Vagina (tissue), 2 donors: Measurements from ENCODE around the gene EMSY. TPM values are rescaled to one million over a fixed set of nuclear protein-coding genes. Genes with fewer than 3 reads are reported as not detected.

ENCODE experiments used
- DNase-seq, 2 donors: peaks; one replicate each; pipeline ENCODE4 v3.0.0-alpha.2; 2017; ENCODE audit errors: extremely low spot score in 2 of 2
- H3K27ac ChIP-seq: fragments of 200-600 bp; sonication (generic); one replicate; pipeline ENCODE4 v1.5.1; 2019
- H3K27me3 ChIP-seq: fragments of 200-600 bp; sonication (generic); one replicate; pipeline ENCODE4 v1.5.1; 2019
- H3K36me3 ChIP-seq, 2 donors: fragments of 200-600 bp; sonication (generic); one replicate each; pipeline ENCODE4 v1.5.1; 2017 to 2019
- H3K4me1 ChIP-seq: fragments of 200-600 bp; sonication (generic); one replicate; pipeline ENCODE4 v1.5.1; 2019
- H3K4me3 ChIP-seq, 2 donors: fragments of 200-600 bp; sonication (generic); 1 replicate in 1 of 2; 2 replicates in 1 of 2; pipeline ENCODE4 v1.5.1; 2016 to 2019
- H3K9me3 ChIP-seq: fragments of 200-600 bp; sonication (generic); one replicate; pipeline ENCODE4 v1.5.1; 2019
- CTCF ChIP-seq, 3 experiments: fragments of 450-650 bp in 2 of 3; fragments of 200-600 bp in 1 of 3; sonication (generic) in 1 of 3; IDR thresholded peaks; one replicate each; pipeline ENCODE4 v1.5.1; 2017 to 2019; ENCODE audit warnings: antibody characterized with exemption in 3 of 3, mild to moderate bottlenecking in 2 of 3, moderate library complexity in 2 of 3
- POLR2A ChIP-seq, 2 donors: fragments of 450-650 bp; IDR thresholded peaks; one replicate each; pipeline ENCODE4 v1.6.1; 2017; ENCODE audit warnings: antibody characterized with exemption in 2 of 2, mild to moderate bottlenecking in 2 of 2, moderate library complexity in 2 of 2
- POLR2AphosphoS5 ChIP-seq, 2 donors: sonication (generic); formaldehyde crosslinking; IDR thresholded peaks; one replicate each; pipeline ENCODE4 v1.9.0; 2017; ENCODE audit warnings: antibody characterized with exemption in 2 of 2, mild to moderate bottlenecking in 2 of 2, low read depth in 1 of 2; ENCODE audit not compliant: insufficient read depth in 1 of 2
- intact Hi-C: fragments of 100-400 bp; cut with DNase I; formaldehyde crosslinking; loops from one replicate; pipeline ENCODE4 v1.15.1; 2023
- total RNA-seq: library from RNA; depleted of rRNA; stranded (reverse); fragments of >200 nt; gene quantifications from one replicate; pipeline ENCODE4 v1.2.3, GENCODE V29; 2016

Gene EMSY
- total RNA-seq, 1 donor from 2014 or later, result 31.2 TPM

GRCh38 chr11:76524919-76525318 lies 80.1 kb downstream of the EMSY start:
- H3K27me3 ChIP-seq, result no peaks in the 10 kb centered on the region
- no peaks in the 10 kb centered on the region for H3K9me3 ChIP-seq
- H3K36me3 ChIP-seq, result peaks cover 0 to 19% of the 10 kb centered on the region in 2 donors
- H3K4me1 ChIP-seq, result peaks cover 11% of the 10 kb centered on the region
- TF ChIP-seq POLR2AphosphoS5 (IDR thresholded peaks at IDR 0.05; ENCODE audit: insufficient read depth in 1 of 2, low read depth in 1 of 2) (no peak), CTCF (IDR thresholded peaks at IDR 0.05) (no peak), POLR2A (IDR thresholded peaks at IDR 0.05) (no peak)
- DNase-seq, result no peak
- H3K27ac ChIP-seq, result no peak overlapping the region
- no peak overlapping the region for H3K4me3 ChIP-seq
- intact Hi-C loops, result no loop called here

- intact Hi-C loops, result no loop called here
- Histone ChIP-seq H3K4me1 (peaks cover 11% of the 10 kb centered on the region), H3K4me3 (no peak overlapping the region), H3K27ac (no peak overlapping the region), H3K9me3 (no peaks in the 10 kb centered on the region), H3K27me3 (no peaks in the 10 kb centered on the region), H3K36me3 (peaks cover 0 to 20% of the 10 kb centered on the region in 2 donors)
- DNase-seq, result no peak
- no peak for TF ChIP-seq POLR2AphosphoS5 (IDR thresholded peaks at IDR 0.05; ENCODE audit: insufficient read depth in 1 of 2, low read depth in 1 of 2)
- TF ChIP-seq POLR2A (IDR thresholded peaks at IDR 0.05), result no peak
- no peak for TF ChIP-seq CTCF (IDR thresholded peaks at IDR 0.05)
These were observed 82.1 kb downstream of the EMSY start for GRCh38 chr11:76526878-76527277.

GRCh38 chr11:76542436-76542835 lies 97.6 kb downstream of the EMSY start:
- DNase-seq, result no peak
- Histone ChIP-seq H3K4me3 (no peak overlapping the region), H3K27ac (no peak overlapping the region), H3K27me3 (no peaks in the 10 kb centered on the region), H3K36me3 (peaks cover 0 to 66% of the 10 kb centered on the region in 2 donors), H3K4me1 (no peaks in the 10 kb centered on the region), H3K9me3 (no peaks in the 10 kb centered on the region)
- intact Hi-C loops, result no loop called here
- TF ChIP-seq POLR2A (IDR thresholded peaks at IDR 0.05) (no peak), POLR2AphosphoS5 (IDR thresholded peaks at IDR 0.05; ENCODE audit: insufficient read depth in 1 of 2, low read depth in 1 of 2) (no peak), CTCF (IDR thresholded peaks at IDR 0.05) (no peak)

- H3K4me3 ChIP-seq, result no peak overlapping the region
- intact Hi-C loops, result no loop called here
These were observed 98.3 kb downstream of the EMSY start for GRCh38 chr11:76543006-76543703.

More at GRCh38 chr11:76543006-76543703, 98.3 kb downstream of the EMSY start:
- Histone ChIP-seq H3K9me3 (no peaks in the 10 kb centered on the region), H3K27ac (no peak overlapping the region), H3K27me3 (no peaks in the 10 kb centered on the region), H3K36me3 (peaks cover 0 to 58% of the 10 kb centered on the region in 2 donors), H3K4me1 (no peaks in the 10 kb centered on the region)
- no peak for TF ChIP-seq POLR2AphosphoS5 (IDR thresholded peaks at IDR 0.05; ENCODE audit: insufficient read depth in 1 of 2, low read depth in 1 of 2)
- no peak for TF ChIP-seq POLR2A (IDR thresholded peaks at IDR 0.05)
- TF ChIP-seq CTCF (IDR thresholded peaks at IDR 0.05), result no peak
- no peak for DNase-seq
